Tibial nerve (tissue), 4 donors: ENCODE results near the gene PXDC1.

Experiments
- CTCF ChIP-seq, 5 experiments: fragments of 200-600 bp in 3 of 5; fragments of 450-650 bp in 2 of 5; sonication (generic) in 3 of 5; IDR thresholded peaks; one replicate each; pipeline ENCODE4 v1.5.1; 2016 to 2019; ENCODE audit warnings: antibody characterized with exemption in 5 of 5, mild to moderate bottlenecking in 3 of 5, moderate library complexity in 2 of 5
- EP300 ChIP-seq, 2 donors: sonication (generic); formaldehyde crosslinking; IDR thresholded peaks; one replicate each; pipeline ENCODE4 v1.6.1; 2017; ENCODE audit warnings: antibody characterized with exemption in 2 of 2, mild to moderate bottlenecking in 1 of 2
- POLR2A ChIP-seq, 2 donors: fragments of 450-650 bp; IDR thresholded peaks; one replicate each; pipeline ENCODE4 v1.6.1; 2017; ENCODE audit warnings: antibody characterized with exemption in 2 of 2, mild to moderate bottlenecking in 2 of 2, moderate library complexity in 2 of 2

- no peak for TF ChIP-seq CTCF (IDR thresholded peaks at IDR 0.05)
- TF ChIP-seq POLR2A (IDR thresholded peaks at IDR 0.05), result no peak
- no peak for TF ChIP-seq EP300 (IDR thresholded peaks at IDR 0.05)
These were observed 30.0 kb upstream of the PXDC1 start for GRCh38 chr6:3781504-3781903.
